HG03175 (cell line): Measurements from ENCODE around the gene ASPG.

Experiments
- ATAC-seq: cut with Tn5 transposase; IDR thresholded peaks from one replicate; pipeline ENCODE4 v1.9.1; 2021; ENCODE audit warnings: mild to moderate bottlenecking, moderate library complexity; ENCODE audit not compliant: unreplicated experiment

Gene ASPG

DNA sequence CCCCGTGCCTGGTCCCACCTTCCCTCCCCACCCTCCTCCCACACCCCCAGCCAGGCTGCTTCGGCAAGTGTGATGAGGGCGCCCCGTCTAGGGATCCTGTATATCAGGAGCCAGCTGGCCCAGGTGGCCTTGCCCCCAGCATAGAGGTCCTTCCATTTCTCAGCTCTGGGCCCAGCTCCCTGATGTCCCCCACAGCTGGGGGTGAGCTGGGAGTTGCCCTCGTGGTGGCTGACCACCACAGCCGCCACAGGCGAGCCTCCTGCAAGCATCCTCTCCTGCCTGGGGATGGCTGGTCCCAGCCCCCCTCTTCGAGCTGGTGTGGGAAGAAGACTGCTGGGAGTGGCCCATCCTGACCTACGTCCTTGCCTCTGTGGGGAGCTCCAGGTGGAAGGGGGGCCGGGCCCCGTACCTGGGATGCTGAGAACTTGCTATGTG is 7.4 kb downstream of the ASPG start:
- ATAC-seq, result no peak

DNA sequence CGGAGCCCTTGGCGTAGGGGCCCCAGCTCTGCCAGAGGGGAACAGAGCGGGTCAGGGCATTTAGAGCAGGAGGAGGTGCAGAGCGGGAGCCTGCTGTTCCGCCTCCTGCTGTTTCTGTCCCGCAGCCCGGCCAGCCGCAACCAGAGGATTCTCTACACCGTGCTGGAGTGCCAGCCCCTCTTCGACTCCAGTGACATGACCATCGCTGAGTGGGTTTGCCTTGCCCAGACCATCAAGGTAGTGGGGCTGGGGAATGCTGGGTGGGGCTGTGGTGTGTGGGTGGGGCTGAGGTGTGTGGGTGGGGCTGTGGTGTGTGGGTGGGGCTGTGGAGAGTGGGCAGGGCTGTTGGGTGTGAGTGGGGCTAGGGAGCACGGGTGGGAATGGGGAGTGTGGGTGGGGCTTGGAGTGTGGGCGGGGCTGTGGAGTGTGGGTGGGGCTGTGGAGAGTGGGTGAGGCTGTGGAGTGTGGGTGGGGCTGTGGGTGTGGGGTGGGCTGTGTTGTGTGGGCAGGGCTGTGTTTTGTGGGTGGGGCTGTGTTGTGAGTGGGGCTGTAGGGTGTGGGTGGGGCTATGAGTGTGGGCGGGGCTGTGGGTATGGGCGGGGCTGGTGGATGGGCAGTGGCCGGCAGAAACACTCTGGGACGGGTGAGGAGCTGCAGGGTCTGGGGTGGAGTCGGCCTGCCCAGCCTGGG is 8.0 kb downstream of the ASPG start:
- no peak for ATAC-seq

DNA sequence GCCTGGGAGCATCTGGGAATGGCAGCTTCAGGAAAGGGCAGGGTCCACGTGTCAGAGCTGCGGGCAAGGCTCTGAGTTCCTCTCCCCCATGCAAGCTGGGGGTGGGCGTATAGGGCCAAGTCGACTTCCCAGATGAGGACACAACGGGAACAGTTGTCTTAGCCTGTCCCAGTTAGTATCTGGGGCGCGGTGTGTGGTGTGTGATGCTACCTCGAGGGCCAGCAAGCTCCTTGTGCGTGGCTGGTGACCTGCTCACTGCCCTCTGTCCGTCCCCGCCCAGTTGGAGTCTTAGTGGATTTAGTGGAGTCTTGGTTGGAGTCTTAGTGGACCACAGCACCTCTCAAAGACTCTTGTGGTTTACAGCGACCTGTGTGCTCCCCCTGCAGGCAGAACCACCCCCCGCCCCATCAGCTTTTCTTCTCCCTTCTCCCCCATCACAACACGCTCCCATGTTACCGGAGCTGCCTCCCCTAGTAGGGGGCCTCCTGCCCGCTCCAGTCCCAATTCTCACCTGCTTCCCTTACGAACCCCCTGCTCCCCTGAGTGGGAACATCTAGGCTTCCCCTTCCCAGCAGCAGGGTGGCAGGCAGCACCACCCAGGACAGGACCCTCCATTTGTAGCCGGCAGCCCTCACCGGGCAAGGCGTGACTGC is 8.7 kb downstream of the ASPG start:
- no peak for ATAC-seq

DNA sequence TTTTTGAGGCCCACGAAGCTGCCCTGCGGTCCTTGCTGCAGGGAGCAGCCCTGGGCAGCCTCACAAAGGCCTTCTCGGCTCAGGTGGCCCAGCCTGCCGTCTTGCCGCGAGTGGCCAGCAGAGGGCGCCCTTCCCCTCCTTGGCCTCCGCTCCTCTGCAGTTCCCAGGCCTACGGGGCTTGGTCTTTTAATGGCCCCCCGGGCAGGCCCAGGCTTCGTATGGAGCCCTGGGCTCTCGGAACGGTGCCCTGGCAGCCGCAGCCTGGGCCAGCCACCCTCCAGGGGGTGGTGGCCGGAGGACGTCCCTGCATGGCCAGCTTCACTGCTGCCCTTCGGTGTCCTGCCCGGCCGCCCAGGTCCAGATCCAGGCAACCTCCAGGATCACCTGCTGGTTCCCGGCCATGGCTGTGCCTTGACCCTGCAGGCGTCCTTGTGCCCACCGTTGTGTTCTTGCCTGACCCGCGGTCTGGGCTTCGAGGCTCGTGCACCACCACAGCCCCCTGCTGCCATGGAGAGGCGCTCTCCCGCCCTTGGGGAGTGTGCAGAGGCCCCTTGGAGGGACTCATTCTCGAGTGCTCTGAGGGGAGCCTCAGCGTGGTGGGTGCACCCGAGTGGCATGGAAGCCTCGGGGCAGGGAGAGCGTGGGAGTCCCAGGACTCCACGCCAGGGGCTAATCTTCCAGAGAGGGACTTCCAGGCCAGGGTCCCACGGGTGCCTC is 9.4 kb downstream of the ASPG start:
- no peak for ATAC-seq

DNA sequence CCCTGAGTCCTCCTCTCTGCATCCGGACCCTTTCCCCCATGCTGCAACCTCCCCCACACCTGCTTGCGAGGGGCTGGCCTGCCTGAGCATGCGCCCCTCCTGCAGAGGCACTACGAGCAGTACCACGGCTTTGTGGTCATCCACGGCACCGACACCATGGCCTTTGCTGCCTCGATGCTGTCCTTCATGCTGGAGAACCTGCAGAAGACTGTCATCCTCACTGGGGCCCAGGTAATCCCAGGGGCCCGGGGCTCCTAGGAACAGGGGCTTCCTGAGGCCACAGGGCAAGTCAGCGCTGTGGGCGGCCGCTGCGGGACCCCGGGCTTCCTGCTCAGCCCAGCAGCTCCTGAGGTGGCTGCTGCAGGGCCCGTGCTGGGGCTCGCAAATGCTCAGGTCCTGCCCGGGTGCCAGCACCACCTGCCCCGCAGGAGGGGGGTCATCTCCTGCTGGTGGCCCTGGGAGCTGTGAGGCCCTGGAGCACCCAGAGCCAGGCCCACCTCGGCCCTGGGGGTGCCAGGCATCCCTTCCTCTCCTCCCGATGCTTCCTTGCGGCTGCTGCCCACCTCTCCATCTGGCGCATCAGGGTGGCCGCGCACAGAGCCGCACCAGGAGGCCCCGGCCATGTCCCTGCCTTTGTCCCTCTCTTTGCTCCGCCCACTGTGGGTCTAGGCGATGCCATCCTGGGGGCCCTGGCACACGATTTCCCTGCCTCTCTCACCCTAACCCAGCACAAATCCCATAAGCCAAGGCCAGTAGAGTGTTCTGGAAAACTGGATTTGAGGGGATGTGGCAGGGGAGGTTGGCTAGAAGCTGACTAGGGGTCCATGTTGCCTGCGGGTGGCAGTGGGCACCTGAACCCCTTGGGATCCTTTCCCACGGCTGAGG is 10.2 kb downstream of the ASPG start:
- no peak for ATAC-seq

DNA sequence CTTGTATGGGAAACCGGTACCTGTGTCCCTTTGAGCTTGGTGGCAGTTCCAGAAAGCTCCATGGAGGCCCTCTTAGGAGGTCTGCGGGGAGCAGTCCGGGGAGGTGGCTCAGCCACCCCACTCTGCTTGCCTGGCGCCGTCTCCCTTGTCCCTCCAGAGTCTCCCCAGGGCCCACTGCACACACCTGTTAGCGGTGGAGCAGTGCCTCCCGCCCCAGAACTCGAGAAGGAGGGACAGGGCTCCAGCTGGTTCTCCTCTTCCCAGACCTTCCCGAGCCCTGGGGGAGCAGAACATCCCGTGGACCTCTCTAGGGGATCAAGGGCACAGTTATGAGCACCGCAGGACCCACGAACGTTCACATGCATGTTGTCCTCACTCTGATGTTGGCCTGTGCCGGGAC is 10.8 kb downstream of the ASPG start:
- no peak for ATAC-seq

DNA sequence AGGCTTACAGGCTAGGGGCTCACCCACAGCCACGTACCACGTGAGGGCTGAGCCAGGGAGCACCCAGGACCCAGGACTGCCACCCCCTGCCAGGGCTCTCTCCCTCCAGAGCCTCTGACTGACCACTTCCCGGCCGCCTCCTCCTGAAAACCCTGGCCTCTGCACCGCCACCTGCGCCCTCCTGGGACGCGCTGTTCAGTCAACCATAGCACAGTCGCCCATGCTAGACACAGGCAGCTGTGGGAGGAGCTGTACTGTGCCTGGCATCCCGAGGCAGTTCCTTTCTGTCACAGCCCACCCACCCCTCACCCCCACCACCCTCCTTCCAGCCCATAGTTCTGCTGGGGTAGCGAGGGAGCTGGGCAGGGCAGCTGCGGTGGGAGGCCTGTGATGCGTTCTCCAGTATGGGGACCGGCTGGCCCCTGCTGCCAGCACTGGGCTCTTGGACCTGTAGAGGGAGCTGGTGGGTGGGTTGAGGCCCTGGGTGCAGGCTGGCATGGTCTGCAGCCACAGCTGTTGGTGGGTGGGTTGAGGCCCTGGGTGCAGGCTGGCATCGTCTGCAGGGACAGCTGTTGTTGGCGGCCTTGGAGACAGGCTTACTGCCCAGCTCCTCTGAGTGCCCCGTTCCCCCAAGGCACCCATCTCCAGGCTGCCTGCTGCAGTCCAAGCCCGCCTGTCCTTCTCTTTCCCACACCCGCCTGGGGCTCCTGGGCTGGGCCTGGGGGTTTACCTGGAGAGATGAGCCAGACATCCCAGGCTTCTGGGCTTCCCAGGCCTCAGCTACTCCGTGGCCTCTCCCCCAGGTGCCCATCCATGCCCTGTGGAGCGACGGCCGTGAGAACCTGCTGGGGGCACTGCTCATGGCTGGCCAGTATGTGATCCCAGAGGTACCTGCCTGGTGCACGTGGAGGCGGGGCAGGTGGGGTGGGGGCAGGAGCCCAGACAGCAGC is 11.5 kb downstream of the ASPG start:
- ATAC-seq, result no peak

DNA sequence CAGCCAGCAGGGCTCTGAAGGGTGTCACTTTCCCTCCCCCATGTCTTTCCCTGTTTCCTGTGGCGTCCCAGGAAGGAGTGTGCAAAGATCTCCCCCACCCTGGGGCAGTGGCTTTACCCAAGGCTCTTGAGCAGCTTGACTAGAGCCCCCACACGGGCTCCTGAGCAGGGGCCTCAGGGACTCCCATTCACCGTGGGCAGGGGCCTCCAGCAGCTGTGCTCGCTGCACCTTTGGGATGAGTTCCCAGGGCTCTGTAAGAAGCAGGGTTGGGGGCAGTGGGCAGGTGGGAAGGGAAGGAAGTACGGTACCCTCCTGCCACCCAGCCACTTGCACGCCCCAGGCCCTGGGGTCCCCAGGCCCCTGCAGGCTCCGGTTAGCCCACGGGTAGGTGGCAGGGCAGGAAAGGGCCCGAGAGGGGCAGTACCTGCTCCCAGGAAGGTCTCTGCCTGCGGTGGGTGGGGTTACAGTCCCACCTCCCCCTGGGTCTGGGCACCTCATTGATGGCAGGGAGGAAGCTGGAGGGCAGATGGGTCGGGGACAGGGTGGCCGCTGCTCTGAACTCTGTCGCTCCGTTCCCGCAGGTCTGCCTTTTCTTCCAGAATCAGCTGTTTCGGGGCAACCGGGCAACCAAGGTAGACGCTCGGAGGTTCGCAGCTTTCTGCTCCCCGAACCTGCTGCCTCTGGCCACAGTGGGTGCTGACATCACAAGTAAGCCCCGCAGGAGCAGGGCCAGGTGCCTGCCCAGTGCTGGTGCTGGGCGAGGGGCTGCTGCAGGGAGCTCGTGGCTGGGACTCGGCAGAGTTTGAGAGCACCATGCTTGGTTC is 13.0 kb downstream of the ASPG start:
- no peak for ATAC-seq

DNA sequence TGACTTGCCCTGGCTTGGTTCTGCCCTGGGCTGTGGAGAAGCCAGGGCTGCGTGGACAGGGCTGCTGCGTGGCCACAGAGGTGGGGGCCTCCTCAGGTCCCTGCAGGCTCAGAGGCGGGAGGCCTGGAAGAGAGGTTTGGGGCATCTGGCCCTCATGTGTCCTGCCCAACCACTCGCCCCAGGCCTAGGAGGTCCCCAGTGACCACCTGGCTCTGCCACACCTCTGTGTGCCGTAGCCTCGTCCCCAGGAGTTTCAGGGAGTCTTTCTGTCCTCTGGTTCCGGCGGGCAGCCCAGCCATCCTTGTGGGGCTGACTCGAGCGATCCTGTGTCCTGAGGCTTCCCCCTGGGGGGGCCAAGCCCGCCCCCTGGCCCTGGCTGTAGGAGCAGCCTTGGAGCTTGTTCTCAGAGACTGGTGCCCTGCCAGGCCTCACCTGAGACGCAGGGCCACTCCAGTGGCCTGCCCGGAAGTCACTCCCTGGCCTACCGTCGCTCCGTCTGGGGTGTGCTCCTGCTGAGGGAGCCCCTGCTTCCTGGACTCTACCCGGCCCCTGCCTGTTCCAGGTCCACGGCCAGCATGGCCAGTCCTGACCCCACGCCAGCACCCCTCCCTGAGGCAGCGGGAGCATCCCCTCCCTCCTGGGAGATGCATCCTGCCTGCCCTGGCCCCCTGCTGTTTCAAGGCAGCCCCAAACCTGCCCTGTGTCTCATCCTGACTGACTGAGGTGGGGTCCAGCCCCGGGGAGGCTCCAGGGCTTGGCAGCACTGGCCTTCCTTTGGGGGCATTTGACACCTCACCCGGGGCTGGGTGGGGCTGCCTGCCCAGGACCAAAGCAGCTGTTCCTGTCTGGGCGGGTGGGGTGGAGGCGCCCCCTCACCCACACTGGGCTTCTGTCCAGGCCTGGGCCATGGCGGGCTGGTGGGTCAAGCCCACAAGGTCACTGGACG is 13.9 kb downstream of the ASPG start:
- no peak for ATAC-seq

DNA sequence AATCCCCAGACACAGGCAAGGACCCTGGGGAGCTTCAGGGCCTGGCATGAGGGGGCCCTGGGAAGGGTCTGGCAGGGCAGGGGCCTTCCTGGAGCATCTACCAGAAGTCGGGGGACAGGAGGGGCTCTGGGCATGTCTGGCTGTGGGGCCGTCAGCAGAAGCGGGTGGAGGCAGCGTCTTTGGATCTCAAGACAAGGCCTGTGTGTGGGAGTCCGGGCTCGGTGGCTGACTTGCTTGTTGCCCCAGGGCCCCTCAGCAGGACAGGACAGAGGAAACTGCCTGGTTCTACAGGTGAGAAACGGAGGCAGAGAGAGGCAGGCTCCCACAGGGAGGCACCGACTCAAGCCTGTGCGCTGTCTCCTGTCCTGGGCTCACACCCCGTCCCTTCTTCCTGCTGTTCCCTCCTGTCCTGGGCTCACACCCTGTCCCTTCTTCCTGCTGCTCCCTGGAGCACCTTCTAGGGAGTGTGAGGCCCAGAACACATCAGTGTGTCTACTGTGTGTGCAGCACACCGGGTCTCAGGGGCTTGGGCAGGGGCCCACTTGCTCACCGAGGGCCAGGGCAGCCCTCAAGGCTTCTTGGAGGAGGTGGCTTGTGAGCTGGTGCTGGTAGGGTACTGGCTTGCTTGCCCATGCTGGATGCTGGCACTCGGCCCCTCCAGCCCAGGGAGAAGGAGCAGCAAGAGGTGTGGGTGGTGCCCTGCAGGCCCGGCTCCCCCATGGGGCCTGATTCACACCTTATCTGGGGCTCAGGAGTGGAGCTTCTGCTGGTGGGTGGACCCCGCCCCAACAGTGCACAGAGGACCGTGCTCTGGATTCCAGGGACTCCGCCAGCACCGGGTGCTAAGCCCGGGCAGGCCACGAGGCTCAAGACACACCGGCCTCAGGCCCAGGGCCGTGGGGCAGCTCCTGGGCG is 14.9 kb downstream of the ASPG start:
- ATAC-seq, result no peak

DNA sequence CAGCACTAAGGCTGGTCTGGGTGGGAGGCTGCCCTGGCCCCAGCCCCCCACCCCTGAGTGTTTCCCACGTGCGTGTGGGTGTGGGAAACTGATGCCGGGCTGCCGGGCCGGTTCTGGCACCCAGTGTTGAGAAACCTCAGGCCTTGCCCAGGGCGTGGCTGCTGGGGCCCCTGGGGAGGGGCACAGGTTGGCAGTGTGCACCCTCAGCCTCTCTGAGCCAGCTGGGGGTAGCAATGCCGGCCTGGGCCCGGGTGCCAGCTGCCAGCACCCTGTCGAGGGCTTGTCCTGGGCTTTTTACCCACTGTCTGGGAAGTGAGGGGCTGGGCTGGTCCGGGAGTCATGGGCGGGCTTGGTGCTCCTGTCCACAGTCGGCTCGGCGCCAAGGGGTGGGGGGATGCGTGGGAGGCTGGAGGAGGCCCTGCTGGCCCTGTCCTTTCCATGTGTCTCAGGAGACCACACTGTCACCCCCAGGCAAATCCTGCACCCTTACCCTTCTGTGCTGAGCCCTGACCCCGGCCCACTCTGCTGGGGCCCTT is 15.7 kb downstream of the ASPG start:
- no peak for ATAC-seq

DNA sequence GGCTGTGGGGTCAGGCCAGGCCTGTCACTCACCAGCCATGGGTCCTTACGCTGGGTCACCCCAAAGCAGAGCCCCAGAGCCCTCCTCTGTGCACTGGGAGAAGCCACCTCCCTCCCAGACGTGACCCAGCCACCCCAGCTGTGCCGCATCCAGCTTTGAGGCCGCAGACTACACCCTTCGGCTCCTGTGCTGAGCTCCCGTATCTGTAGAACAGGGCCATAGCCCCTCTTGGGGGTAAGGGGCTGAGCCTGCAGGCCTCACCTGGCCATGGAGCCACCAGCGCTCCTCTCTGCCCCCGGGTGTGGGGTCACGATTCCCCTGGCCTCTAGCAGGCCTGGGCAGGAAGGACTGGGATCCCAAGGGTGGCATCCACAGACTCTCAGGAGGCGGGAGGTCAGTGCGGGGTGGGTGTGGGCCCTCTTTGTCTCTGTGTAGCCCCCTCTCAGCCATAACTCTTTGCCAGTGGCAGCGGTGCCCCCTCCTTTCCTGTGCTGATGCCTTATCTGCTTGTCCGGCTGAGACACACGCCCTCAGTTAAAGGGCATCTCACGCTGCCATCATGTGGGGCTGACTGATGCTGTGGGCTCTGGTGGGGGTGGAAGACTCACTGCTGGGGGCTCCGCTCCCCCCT is 16.3 kb downstream of the ASPG start:
- ATAC-seq, result no peak

DNA sequence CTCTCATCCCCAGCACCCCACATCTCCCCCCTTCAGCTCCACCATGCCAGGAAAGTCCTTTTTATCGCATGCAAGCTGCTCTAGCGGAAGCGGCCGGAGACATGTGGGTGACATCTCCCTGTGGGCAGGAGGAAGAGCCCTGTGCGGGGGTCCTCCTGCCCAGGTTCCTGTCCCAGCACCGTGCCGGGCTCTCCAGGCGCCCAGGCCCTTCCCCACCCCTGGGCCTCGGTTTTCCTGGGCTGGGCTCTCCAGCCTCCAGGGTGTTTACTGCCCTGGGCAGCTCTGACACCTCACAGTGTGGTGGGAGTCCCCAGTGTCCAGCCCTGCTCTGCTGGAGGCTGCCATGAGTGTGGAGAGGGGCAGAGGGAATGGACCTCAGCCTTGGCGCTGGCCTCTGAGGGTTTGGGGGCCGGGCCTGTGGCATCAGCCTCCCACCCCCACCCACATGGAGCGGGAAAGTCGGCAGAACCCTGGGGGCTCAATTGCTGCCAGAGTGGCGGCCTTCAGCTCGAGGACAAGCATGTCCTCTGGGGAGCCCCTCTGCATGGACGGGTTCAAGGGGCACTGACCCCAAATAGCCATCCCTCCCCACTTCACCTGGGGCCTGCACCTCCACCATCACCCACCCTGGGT is 16.9 kb downstream of the ASPG start:
- ATAC-seq, result no peak

DNA sequence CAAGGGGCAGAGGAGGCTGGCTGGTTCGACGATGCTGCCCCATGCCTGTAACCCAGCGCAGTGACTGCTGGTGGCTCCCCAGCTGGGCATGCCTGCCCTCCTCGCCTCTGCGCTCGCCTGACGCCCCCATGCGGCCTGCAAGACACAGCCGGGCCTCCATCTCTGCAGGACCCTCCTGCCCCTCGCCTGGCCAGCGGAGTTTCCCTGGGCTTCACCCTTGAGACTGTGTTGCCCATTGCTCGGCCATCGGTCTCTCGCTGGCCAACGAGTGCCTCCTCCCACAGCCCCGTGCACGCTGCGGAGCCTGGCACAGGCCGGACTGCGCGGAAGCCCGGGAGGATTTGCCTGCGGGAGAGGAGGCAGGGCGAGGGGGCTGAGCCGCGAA is 17.6 kb downstream of the ASPG start:
- ATAC-seq, result no peak

DNA sequence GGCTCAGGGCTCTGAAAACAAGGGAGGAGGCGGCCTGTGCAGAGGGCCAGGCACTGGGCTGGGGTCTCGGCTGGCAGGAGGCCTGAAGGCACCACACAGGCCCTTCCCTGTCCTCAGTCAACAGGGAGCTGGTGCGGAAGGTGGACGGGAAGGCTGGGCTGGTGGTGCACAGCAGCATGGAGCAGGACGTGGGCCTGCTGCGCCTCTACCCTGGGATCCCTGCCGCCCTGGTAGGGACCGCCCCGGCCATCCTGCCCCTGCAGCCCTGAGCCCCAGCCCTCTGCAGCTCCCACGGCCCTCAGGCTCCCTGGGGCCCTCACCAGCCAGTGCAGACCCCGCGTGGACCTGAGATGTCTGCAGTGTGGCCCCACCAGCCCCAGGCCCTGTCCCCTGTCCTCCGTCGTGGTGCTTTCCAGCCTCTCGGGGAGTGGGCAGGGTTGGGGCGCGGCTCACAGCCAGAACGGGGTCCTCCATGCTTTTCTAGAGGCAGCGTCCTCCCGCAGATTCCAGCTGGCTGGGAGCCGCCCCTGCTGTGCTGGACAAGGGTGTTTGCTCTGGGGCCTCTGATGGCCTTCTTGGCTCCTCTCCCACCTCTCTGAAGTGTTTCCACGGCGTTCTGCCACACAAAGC is 18.1 kb downstream of the ASPG start:
- no peak for ATAC-seq
